ENCODE measurements around the gene AP3S2. TPM values are rescaled to one million over a fixed set of nuclear protein-coding genes. Genes with fewer than 3 reads are reported as not detected.

Gene AP3S2
- total RNA-seq (ENCODE audit: low replicate concordance): 16.3 and 41.8 TPM in 2 replicates

GRCh38 chr15:89893696-89894447 is at the start of gene AP3S2:
Gene AP3S2 (minus strand): TSS chr15:89893994. CDS start chr15:89893949, 45 bp downstream.

GRCh38 chr15:89912674-89913396 is 19.0 kb upstream of the AP3S2 start, which contains the start of gene ARPIN:
Gene ARPIN (minus strand): TSS chr15:89912952. CDS start chr15:89912835, 117 bp downstream.

Other genes with a start within 250 kb of the AP3S2 start
- 10.7 and 13.2 TPM in 2 replicates for gene KIF7, start 238.5 kb downstream of the AP3S2 start, total RNA-seq (ENCODE audit: low replicate concordance)
- under 0.01 and 0.15 TPM in 2 replicates for gene PLIN1, start 214.6 kb downstream of the AP3S2 start, total RNA-seq (ENCODE audit: low replicate concordance)
- gene PEX11A, start 203.2 kb downstream of the AP3S2 start, total RNA-seq (ENCODE audit: low replicate concordance): 5.0 and 13.5 TPM in 2 replicates
- 0.23 TPM in 1 of 2 replicates, not detected in the other for gene WDR93, start 203.2 kb downstream of the AP3S2 start, total RNA-seq (ENCODE audit: low replicate concordance)
- gene MESP1, start 142.7 kb downstream of the AP3S2 start, total RNA-seq (ENCODE audit: low replicate concordance): 0.15 TPM in 1 of 2 replicates, not detected in the other
- gene MESP2, start 117.7 kb downstream of the AP3S2 start, total RNA-seq (ENCODE audit: low replicate concordance): 0.15 and 1.6 TPM in 2 replicates
- 4.7 and 35.3 TPM in 2 replicates for gene ANPEP, start 79.1 kb downstream of the AP3S2 start, total RNA-seq (ENCODE audit: low replicate concordance)
- gene ARPIN, start 19.0 kb upstream of the AP3S2 start, total RNA-seq (ENCODE audit: low replicate concordance): 6.2 and 11.1 TPM in 2 replicates
- 5.5 and 7.1 TPM in 2 replicates for gene ZNF710, start 107.3 kb upstream of the AP3S2 start, total RNA-seq (ENCODE audit: low replicate concordance)
- 33.7 and 140 TPM in 2 replicates for gene IDH2, start 208.5 kb upstream of the AP3S2 start, total RNA-seq (ENCODE audit: low replicate concordance)